COLO829 (cell line): Measurements from ENCODE around the gene MYO18B.
"Not testable (repeated sequence)": the region's sequence is repeated elsewhere in the genome, so short reads cannot be mapped to it uniquely, and the experiment has no call there.

Experiments
- DNase-seq: peaks from one replicate; pipeline ENCODE4 v3.0.0; 2012; ENCODE audit warnings: low spot score

MYO18B gene

GRCh38 chr22:25953276-25953675, 211.3 kb downstream of the MYO18B start:
- no peak for DNase-seq

GRCh38 chr22:25953919-25954318, 211.9 kb downstream of the MYO18B start:
- no peak for DNase-seq

- no peak for DNase-seq
Measured at GRCh38 chr22:25955323-25955722, 213.3 kb downstream of the MYO18B start.

- no peak for DNase-seq
Measured at GRCh38 chr22:25956801-25957200, 214.8 kb downstream of the MYO18B start.

GRCh38 chr22:25959818-25960774, 218.1 kb downstream of the MYO18B start:
- no peak for DNase-seq

GRCh38 chr22:25961699-25962098, 219.7 kb downstream of the MYO18B start:
- no peak for DNase-seq

GRCh38 chr22:25962711-25963110, 220.7 kb downstream of the MYO18B start:
- DNase-seq, result no peak

GRCh38 chr22:25964961-25965730, 223.2 kb downstream of the MYO18B start:
- no peak for DNase-seq

- DNase-seq, result no peak
Measured at GRCh38 chr22:25966448-25966913, 224.5 kb downstream of the MYO18B start.

GRCh38 chr22:25969286-25969685, 227.3 kb downstream of the MYO18B start:
- DNase-seq, result no peak

- no peak for DNase-seq
Measured at GRCh38 chr22:25969901-25970300, 227.9 kb downstream of the MYO18B start.

GRCh38 chr22:25970374-25970911, 228.5 kb downstream of the MYO18B start:
- DNase-seq, result no peak

GRCh38 chr22:25970999-25971811, 229.2 kb downstream of the MYO18B start:
- DNase-seq, result no peak

GRCh38 chr22:25972397-25972796, 230.4 kb downstream of the MYO18B start:
- DNase-seq, result no peak

- DNase-seq, result no peak
Measured at GRCh38 chr22:25976356-25976755, 234.4 kb downstream of the MYO18B start.

GRCh38 chr22:25979968-25980367, 238.0 kb downstream of the MYO18B start:
- no peak for DNase-seq

GRCh38 chr22:25984911-25985310, 242.9 kb downstream of the MYO18B start:
- DNase-seq, result not testable (repeated sequence)

GRCh38 chr22:25987948-25988347, 246.0 kb downstream of the MYO18B start:
- no peak for DNase-seq

- DNase-seq, result no peak
Measured at GRCh38 chr22:25990940-25991339, 249.0 kb downstream of the MYO18B start.

GRCh38 chr22:25992331-25992730, 250.3 kb downstream of the MYO18B start:
- DNase-seq, result no peak

GRCh38 chr22:25996669-25997068, 254.7 kb downstream of the MYO18B start:
- DNase-seq, result no peak
